SK-N-SH treated with all-trans-retinoic acid at 6 μM for 48 hours (cell line): ENCODE measurements around the gene TMEM132C.

ENCODE experiments used
- ARNTL ChIP-seq: fragments of 450-650 bp; formaldehyde crosslinking; IDR thresholded peaks from 2 replicates; pipeline ENCODE4 v1.5.0; 2020; ENCODE audit warnings: low read depth, mild to moderate bottlenecking, moderate library complexity, borderline replicate concordance
- ESRRG ChIP-seq: fragments of 250-450 bp; sonication (Bioruptor Pico); IDR thresholded peaks from 2 replicates; pipeline ENCODE4 v1.6.1; 2021; ENCODE audit warnings: mild to moderate bottlenecking
- PATZ1 ChIP-seq: fragments of 250-450 bp; sonication (Bioruptor Pico); IDR thresholded peaks from 2 replicates; pipeline ENCODE4 v1.8.0; 2020; ENCODE audit warnings: mild to moderate bottlenecking, moderate library complexity, borderline replicate concordance
- ZC3H10 ChIP-seq: fragments of 250-450 bp; sonication (Bioruptor Pico); IDR thresholded peaks from 2 replicates; pipeline ENCODE4 v1.5.1; 2021; ENCODE audit warnings: mild to moderate bottlenecking, moderate library complexity
- ZFP30 ChIP-seq: fragments of 450-650 bp; formaldehyde crosslinking; IDR thresholded peaks from 2 replicates; pipeline ENCODE4 v1.5.0; 2022; ENCODE audit warnings: mild to moderate bottlenecking, moderate library complexity
- TF ChIP-seq, protein P1 (sequence below): fragments of 250-450 bp; sonication (Bioruptor Pico); IDR thresholded peaks from 2 replicates; pipeline ENCODE4 v1.8.0; 2021; ENCODE audit warnings: low read depth, mild to moderate bottlenecking, moderate library complexity, borderline replicate concordance
- TF ChIP-seq, protein P2 (sequence below): fragments of 250-450 bp; sonication (Bioruptor Pico); IDR thresholded peaks from 2 replicates; pipeline ENCODE4 v1.5.1; 2020; ENCODE audit warnings: low read depth, mild to moderate bottlenecking, moderate library complexity

DNA sequence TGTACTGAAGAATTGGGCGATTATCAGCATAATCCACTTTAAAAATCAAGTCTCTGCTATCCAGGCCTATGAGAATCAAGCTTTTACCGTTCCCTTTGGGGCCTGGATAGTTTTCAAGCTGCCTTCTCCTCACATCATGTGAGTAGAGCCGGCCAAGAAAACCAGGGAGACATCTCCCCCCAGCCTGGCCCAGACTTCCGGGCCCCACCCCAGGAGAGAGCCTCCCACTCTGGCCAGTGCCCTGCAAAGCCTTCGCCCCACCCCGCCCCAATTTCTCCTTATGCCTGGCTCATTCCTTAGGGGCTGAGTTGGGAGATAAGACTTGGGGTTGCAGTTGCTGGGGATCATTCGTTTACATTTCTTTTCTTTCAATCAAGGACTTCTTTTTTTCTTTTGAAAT lies 1.4 kb upstream of the TMEM132C start:
- TF ChIP-seq, protein P1, sequence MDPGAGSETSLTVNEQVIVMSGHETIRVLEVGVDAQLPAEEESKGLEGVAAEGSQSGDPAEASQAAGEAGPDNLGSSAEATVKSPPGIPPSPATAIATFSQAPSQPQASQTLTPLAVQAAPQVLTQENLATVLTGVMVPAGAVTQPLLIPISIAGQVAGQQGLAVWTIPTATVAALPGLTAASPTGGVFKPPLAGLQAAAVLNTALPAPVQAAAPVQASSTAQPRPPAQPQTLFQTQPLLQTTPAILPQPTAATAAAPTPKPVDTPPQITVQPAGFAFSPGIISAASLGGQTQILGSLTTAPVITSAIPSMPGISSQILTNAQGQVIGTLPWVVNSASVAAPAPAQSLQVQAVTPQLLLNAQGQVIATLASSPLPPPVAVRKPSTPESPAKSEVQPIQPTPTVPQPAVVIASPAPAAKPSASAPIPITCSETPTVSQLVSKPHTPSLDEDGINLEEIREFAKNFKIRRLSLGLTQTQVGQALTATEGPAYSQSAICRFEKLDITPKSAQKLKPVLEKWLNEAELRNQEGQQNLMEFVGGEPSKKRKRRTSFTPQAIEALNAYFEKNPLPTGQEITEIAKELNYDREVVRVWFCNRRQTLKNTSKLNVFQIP (CRISPR knock-in tag), result no peak
- TF ChIP-seq ZC3H10 (no peak), PATZ1 (no peak), ARNTL (CRISPR knock-in tag) (no peak), ESRRG (CRISPR knock-in tag) (no peak), ZFP30 (CRISPR knock-in tag) (no peak)
- TF ChIP-seq, protein P2, sequence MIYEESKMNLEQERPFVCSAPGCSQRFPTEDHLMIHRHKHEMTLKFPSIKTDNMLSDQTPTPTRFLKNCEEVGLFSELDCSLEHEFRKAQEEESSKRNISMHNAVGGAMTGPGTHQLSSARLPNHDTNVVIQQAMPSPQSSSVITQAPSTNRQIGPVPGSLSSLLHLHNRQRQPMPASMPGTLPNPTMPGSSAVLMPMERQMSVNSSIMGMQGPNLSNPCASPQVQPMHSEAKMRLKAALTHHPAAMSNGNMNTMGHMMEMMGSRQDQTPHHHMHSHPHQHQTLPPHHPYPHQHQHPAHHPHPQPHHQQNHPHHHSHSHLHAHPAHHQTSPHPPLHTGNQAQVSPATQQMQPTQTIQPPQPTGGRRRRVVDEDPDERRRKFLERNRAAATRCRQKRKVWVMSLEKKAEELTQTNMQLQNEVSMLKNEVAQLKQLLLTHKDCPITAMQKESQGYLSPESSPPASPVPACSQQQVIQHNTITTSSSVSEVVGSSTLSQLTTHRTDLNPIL (CRISPR knock-in tag), result no peak
